Measurements from ENCODE around the gene RAC2.

RAC2 gene

DNA sequence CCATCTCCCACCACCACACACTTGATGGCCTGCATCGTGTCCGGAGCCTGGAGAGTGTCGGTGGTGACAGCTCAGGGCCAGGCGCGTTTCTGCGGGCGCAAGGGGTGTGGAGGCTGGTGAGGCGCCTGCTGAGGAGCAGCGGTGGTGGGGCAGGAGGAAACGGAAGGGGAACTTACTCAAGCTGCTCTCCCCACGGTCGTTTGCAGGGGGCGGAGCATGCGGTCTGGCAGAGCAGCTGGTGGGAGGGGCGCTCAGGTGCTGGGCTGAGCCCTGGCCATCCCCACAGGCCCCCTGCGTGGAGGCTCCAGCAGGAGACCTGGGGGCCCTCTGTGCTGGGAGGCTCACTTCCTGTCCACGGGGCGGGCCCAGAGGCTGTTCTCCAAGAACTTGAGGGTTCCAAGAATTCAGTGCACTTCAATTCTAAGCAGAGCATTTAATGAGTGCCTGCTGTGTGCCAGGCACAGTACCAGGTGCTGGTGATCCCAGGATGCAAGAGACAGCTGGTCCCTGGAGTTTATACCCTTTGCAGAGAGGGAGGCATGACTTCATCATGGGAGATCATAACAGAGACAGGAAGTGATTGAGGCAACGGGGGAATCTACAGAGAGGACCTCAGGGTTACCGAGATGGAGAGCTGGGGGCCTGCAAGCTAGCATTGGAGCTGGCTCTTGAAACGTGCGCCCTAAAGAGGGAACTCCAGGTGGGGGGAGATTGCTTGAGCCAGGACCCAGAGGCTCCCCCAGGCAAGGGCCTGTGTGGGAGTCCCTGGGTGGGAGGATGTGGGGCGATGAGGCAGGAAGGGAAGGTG lies at the start of gene RAC2:
RAC2 (minus strand) TSS at position 156 of the 808 bp plus-strand sequence; CDS start at position 35, 121 bp downstream.
- DNase-seq (ENCODE audit: low read depth in 2 of 2, low spot score in 1 of 2) = peak; percentile 80 to 84

DNA sequence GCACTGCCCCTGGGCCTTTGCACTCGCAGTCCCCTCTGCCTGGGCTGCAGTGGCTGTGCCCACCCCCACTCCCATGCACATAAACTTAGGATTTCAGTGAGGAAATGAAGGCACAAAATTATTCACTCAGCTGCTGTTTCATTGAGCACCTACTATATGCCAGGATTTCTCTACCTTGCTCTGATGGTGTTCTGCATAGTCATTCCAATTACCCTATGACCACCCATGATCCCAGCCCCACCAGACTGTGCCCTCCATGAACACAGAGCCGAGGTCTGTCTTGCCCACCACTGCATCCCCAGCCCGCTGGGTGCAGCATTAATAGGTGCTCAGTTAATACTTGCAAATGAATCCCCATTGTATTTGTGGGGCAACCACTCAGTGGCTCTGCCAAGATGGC lies 49.1 kb upstream of the RAC2 start:
- DNase-seq (ENCODE audit: low read depth in 2 of 2, low spot score in 1 of 2) = no peak

- DNase-seq (ENCODE audit: low read depth in 2 of 2, low spot score in 1 of 2) = no peak
These were observed 48.6 kb upstream of the RAC2 start for GRCh38 chr22:37292641-37293040.

DNA sequence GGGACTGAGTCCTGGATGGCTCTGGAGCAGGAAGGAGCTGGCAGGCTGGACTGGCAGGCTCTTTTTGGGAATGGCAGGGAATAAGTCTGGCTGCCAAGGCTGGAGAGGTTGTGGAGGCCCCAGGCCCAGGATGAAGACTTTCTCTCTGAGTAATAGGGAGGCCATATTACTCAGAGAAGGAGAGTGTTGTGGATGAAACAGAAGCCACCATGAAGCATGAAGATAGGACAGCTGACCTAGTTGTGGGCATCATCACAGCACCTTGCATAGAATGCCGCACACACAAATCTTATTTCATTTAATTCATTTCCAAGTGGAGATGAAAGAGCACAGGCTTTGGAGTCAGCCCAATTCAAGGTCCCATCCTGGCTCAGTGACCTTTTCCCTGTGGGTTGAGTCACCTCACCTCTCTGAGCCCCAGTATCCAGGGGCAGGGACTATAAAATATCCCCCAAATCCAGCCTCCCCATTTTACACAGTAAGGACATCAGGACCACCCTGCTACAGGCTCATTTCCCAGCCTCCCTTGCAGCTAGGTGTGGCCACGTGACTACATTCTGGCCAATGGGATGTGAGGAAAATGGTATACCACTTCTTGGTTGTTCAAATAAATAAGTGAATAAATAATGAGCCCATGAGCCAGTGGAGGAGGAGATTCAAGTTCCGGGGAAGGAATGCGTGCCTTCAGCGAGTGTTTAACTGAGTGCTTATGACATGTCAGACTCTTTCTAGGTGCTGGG lies 47.7 kb upstream of the RAC2 start:
- no peak for DNase-seq (ENCODE audit: low read depth in 2 of 2, low spot score in 1 of 2)

- no peak for DNase-seq (ENCODE audit: low read depth in 2 of 2, low spot score in 1 of 2)
These were observed 46.7 kb upstream of the RAC2 start for GRCh38 chr22:37290737-37291136.

GRCh38 chr22:37289156-37289735 lies 45.2 kb upstream of the RAC2 start:
- no peak for DNase-seq (ENCODE audit: low read depth in 2 of 2, low spot score in 1 of 2)

GRCh38 chr22:37288521-37288920 lies 44.5 kb upstream of the RAC2 start:
- DNase-seq (ENCODE audit: low read depth in 2 of 2, low spot score in 1 of 2) = no peak

DNA sequence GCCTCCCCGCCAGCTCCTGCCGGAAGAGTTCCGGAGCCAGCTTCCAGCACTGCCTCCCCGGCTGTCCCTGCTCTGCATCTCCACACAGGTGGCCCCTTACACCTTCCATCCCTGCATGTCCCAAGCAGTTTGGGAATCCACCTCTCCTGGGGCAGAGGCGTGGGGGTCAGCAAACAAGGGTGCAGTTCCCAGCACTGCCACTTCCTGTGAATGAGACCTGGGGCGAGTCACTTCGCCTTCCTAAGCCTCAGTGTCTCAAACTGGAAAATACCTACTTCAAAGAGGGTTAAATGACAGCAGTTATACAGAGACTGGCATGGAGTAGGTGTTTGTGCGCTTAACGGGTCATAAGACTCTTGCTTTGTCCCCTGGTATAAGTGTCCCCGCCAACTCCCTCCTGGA lies 43.5 kb upstream of the RAC2 start:
- no peak for DNase-seq (ENCODE audit: low read depth in 2 of 2, low spot score in 1 of 2)

DNA sequence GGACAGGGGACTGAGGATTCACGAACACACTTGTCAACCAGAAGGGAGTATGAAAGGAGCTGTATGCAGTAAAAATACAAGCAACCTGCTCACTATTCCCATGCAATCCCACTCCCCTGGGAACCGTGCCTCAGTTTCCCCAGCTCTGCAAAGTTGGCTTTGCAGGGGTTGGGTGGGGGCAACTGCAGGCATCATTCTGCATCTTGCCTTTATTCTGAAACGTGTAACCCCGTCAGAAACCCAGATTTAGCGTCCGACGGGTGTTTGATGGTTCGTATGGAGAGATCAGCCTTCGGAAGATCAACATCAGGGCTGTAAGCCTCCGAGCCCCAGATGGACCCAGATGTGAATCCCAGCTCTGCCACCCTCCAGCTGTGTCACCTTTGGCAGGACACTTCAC lies 41.9 kb upstream of the RAC2 start:
- DNase-seq (ENCODE audit: low read depth in 2 of 2, low spot score in 1 of 2) = no peak

GRCh38 chr22:37284805-37285355 lies 40.8 kb upstream of the RAC2 start:
- DNase-seq (ENCODE audit: low read depth in 2 of 2, low spot score in 1 of 2) = no peak

DNA sequence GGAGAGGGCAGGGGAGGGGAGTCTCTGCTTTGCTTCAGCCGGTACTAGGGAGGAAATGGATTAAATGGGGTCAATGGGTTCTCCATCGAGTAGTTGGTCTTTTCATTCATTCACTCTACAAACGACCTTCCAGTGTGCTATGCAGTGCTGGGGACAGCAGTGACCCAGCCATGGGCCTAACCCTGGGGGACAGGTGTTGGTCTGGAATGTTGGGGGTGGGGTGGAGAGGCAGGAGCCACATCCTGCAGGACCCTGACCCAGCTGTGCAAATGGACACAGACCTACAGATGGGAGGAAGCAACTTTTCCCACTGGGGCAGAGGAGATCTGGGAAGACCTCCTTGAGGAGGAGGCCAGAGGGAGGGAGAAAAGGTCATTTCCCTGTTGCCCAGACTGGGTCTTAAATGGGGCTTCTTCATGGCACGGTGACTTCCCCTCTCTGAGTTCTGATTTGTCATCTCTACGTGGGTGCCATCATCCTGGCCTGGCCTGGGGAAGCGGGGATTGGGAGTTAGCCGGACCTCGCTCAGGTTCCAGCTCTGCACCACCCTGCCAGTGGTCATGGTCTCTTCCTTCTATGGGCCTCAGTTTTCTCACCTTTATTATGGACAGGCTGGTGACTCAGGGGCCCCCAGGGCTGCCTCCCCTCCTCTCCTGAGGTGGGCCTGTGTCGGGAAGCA lies 40.2 kb upstream of the RAC2 start:
- DNase-seq (ENCODE audit: low read depth in 2 of 2, low spot score in 1 of 2) = no peak

GRCh38 chr22:37283393-37283937 lies 39.4 kb upstream of the RAC2 start:
- peak in 1 of 2 donors; percentile 55 for DNase-seq (ENCODE audit: low read depth in 2 of 2, low spot score in 1 of 2)

GRCh38 chr22:37282385-37282677 lies 38.3 kb upstream of the RAC2 start, which contains the start of gene CYTH4:
CYTH4 (plus strand) TSS chr22:37282508; CDS start chr22:37282570, 62 bp downstream.
- peak; percentile 53 to 59 for DNase-seq (ENCODE audit: low read depth in 2 of 2, low spot score in 1 of 2)

- no peak for DNase-seq (ENCODE audit: low read depth in 2 of 2, low spot score in 1 of 2)
These were observed 37.7 kb upstream of the RAC2 start for GRCh38 chr22:37281646-37282384.

DNA sequence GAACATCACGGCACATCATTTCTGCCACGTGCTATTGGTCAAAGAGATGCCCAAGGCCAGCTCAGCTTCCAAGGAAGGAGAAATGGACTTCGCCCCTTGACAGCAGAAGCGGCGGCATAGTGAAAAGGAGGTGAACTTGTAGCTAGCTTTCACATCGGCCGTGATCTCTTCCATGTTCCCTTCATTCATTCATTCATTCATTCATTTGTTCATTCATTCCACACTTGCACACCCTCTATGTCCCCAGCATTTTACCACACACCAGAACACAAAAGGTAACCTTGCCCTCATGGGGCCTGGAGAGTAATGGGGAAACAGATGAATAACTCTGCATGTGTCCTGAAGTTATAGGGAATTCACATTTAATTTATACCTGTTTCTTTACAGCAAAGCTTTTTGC lies 37.1 kb upstream of the RAC2 start:
- no peak for DNase-seq (ENCODE audit: low read depth in 2 of 2, low spot score in 1 of 2)

DNA sequence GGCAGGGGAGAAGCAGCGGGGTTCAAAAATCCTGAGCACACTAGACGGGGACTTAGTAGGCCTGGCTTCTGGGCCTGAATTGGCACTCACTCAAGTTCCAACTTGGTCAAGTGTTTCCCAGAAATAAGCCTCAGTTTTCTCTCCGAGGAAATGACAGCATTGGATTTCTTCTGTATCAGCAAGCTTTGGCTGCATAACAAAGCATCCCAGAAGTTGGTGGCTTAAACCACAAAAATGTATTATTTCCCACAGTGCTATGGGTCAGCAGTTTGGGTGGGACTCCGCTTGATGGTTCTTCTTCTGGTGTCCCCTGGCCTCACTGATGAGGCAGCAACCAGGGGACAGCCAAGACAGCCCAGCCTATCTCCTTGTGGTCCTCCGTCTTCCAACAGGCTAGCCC lies 36.6 kb upstream of the RAC2 start:
- no peak for DNase-seq (ENCODE audit: low read depth in 2 of 2, low spot score in 1 of 2)

DNA sequence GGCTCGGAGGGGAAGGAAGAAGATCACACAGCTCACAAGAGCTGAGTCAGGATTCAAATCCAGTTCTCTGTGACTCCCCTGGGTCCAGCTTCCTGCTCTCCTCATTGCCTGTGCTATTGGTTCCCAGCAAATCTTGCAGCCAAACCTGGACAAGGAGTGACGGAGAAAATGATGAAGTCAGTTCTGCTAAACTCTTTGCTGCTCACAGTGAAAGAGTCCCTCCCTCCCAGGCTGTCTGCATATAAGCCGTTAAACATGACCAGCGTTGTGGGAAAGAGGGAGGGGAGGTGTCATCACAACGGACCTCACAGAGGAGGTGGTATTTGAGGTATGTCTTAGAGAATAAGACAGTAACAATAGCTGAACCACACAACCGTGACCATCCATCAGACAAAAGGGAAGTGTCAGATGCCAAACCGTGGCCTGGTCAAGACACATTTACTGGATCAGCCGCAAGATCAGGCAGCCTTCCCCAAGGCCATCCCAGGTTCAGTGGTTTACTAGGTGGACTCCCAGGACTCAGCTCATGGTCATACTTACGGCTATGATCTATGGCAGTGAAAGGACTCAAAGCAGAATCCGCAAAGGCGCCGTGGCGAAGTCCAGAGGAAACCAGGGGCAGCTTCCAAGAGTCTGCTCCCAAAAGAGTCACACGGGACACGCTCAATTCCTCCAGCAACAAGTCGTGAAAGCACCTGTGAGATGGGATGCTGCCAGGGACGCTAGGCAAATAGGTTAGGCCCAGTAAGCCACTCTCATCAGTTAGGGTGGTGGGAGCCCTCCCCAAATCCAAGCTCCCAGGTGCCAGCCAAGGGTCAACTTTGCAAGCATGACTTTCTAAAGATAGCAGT lies 35.5 kb upstream of the RAC2 start:
- no peak for DNase-seq (ENCODE audit: low read depth in 2 of 2, low spot score in 1 of 2)

DNA sequence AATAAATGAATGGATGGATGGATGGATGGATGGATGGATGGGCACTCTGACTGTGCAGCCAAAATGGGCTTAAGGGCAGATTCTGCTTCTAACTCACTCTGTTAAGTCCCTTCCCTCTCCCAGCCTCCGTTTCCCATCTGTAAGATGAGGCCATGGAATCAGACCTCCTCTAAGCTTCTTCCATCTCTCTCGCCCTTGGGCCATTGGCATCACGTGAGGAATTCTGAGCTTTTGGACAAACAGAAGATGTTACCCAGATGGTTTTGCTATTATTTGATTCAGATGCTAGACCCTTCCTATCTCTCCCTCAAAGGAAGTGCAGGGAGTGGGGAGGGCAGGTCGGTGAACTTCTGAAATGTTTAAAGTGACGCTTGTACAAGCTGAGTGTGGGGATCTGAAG lies 34.2 kb upstream of the RAC2 start:
- no peak for DNase-seq (ENCODE audit: low read depth in 2 of 2, low spot score in 1 of 2)

DNA sequence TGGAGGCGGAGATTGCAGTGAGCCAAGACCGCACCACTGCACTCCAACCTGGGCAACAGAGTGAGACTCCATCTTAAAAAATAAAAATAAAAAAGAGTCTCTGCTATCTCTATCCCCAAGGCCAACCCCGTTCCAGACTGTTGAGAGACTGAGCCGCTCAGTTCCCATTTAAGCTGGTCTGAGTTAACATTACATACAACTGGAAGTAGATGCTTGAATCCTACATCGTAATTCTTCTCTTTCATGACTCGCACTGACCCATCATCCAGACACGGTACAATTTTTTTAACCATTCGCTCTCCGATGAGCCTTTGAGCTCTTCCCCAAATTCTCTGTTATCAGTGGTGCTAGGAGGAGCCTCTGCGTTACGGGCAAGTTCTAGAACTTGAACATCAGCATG lies 33.3 kb upstream of the RAC2 start:
- DNase-seq (ENCODE audit: low read depth in 2 of 2, low spot score in 1 of 2) = no peak
